GM18520 (cell line): ENCODE measurements around the gene TUBA3E.
A peak's percentile ranks its signal among the peaks of the same experiment; 100 is the strongest.
"Not testable (repeated sequence)": the region's sequence is repeated elsewhere in the genome, so short reads cannot be mapped to it uniquely, and the experiment has no call there.

Experiments used
- ATAC-seq: cut with Tn5 transposase; IDR thresholded peaks from one replicate; pipeline ENCODE4 v1.9.1; 2021; ENCODE audit not compliant: unreplicated experiment

Gene TUBA3E

GRCh38 chr2:130192451-130192850 lies 5.8 kb downstream of the TUBA3E start:
- not testable (repeated sequence) for ATAC-seq

GRCh38 chr2:130191319-130191718 lies 6.9 kb downstream of the TUBA3E start:
- not testable (repeated sequence) for ATAC-seq

- ATAC-seq = no peak
These were observed 8.0 kb downstream of the TUBA3E start for GRCh38 chr2:130190237-130190636.

GRCh38 chr2:130188958-130189357 lies 9.3 kb downstream of the TUBA3E start:
- not testable (repeated sequence) for ATAC-seq

GRCh38 chr2:130187859-130188792 lies 10.1 kb downstream of the TUBA3E start:
- ATAC-seq = not testable (repeated sequence)

GRCh38 chr2:130187268-130187667 lies 11.0 kb downstream of the TUBA3E start:
- no peak for ATAC-seq

- ATAC-seq = no peak
These were observed 11.8 kb downstream of the TUBA3E start for GRCh38 chr2:130186391-130186790.

- ATAC-seq = no peak
These were observed 12.3 kb downstream of the TUBA3E start for GRCh38 chr2:130185896-130186295.

GRCh38 chr2:130185436-130185835 lies 12.8 kb downstream of the TUBA3E start:
- ATAC-seq = no peak

GRCh38 chr2:130183512-130184373 lies 14.5 kb downstream of the TUBA3E start:
- ATAC-seq = no peak

- ATAC-seq = not testable (repeated sequence)
These were observed 15.3 kb downstream of the TUBA3E start for GRCh38 chr2:130182826-130183511.

GRCh38 chr2:130181880-130182682 lies 16.2 kb downstream of the TUBA3E start, which contains the start of gene MZT2B:
Gene MZT2B, plus strand, starts transcription at chr2:130182262. Its CDS starts 21 bp downstream, at chr2:130182283.
- ATAC-seq = peak; percentile 78

- peak; percentile 44 for ATAC-seq
These were observed 16.8 kb downstream of the TUBA3E start, which contains the start of gene SMPD4 for GRCh38 chr2:130181325-130181879. Gene SMPD4, minus strand, starts transcription at chr2:130181602. Its CDS starts 5,010 bp downstream, at chr2:130176592.

GRCh38 chr2:130180404-130181324 lies 17.6 kb downstream of the TUBA3E start:
- ATAC-seq = not testable (repeated sequence)

- ATAC-seq = peak; percentile 61
These were observed 23.4 kb downstream of the TUBA3E start for GRCh38 chr2:130174866-130175265.

GRCh38 chr2:130169896-130170295 lies 28.3 kb downstream of the TUBA3E start:
- no peak for ATAC-seq

- not testable (repeated sequence) for ATAC-seq
These were observed 29.1 kb downstream of the TUBA3E start for GRCh38 chr2:130169163-130169562.

GRCh38 chr2:130166611-130167010 lies 31.6 kb downstream of the TUBA3E start:
- not testable (repeated sequence) for ATAC-seq
